ENCODE results near the gene ST3GAL3.

ST3GAL3 gene

GRCh38 chr1:43970911-43971310, 263.6 kb downstream of the ST3GAL3 start:
- no peak for DNase-seq

GRCh38 chr1:43971336-43971980, 264.1 kb downstream of the ST3GAL3 start:
- no peak for DNase-seq

- DNase-seq = no peak
Observed at GRCh38 chr1:43973981-43974442, 266.7 kb downstream of the ST3GAL3 start.

- peak; percentile 63 to 91 for DNase-seq
Observed at GRCh38 chr1:43974443-43975248, 267.3 kb downstream of the ST3GAL3 start, which contains the start of gene ATP6V0B. Gene ATP6V0B, plus strand, starts transcription at chr1:43974960. Its CDS starts 81 bp downstream, at chr1:43975041.

GRCh38 chr1:43975249-43975961, 268.1 kb downstream of the ST3GAL3 start:
- no peak for DNase-seq

- no peak for DNase-seq
Observed at GRCh38 chr1:43976045-43976444, 268.7 kb downstream of the ST3GAL3 start.

- no peak for DNase-seq
Observed at GRCh38 chr1:43976890-43977289, 269.6 kb downstream of the ST3GAL3 start.

- DNase-seq = no peak
Observed at GRCh38 chr1:43977376-43978263, 270.3 kb downstream of the ST3GAL3 start.

GRCh38 chr1:43978264-43978550, 270.9 kb downstream of the ST3GAL3 start:
- DNase-seq = no peak

- DNase-seq = no peak
Observed at GRCh38 chr1:43978551-43979260, 271.4 kb downstream of the ST3GAL3 start, which contains the start of gene B4GALT2. Gene B4GALT2, plus strand, starts transcription at chr1:43979210. Its CDS starts 1,951 bp downstream, at chr1:43981161.

GRCh38 chr1:43979261-43979527, 271.9 kb downstream of the ST3GAL3 start:
- DNase-seq = no peak

- DNase-seq = no peak
Observed at GRCh38 chr1:43979528-43980254, 272.4 kb downstream of the ST3GAL3 start.

- no peak for DNase-seq
Observed at GRCh38 chr1:43980255-43981134, 273.2 kb downstream of the ST3GAL3 start.

Data from NCI-H187 (cell line).